Mesenchymal stem cell (in vitro differentiated cells and primary cell): ENCODE results near the gene DAD1. TPM values are rescaled to one million over a fixed set of nuclear protein-coding genes. Genes with fewer than 3 reads are reported as not detected.
"Not testable (repeated sequence)": the region's sequence is repeated elsewhere in the genome, so short reads cannot be mapped to it uniquely, and the experiment has no call there.

Source experiments
- DNase-seq: peaks from one replicate; pipeline ENCODE4 v3.0.0-alpha.2; 2013
- H2AFZ ChIP-seq: one replicate; pipeline ENCODE4 v1.6.1; 2013; ENCODE audit warnings: low read depth, mild to moderate bottlenecking, control low read depth, inconsistent platforms, low read length, moderate library complexity
- H2AK5ac ChIP-seq: 2 replicates; pipeline ENCODE4 v1.6.1; 2013; ENCODE audit warnings: low read length, moderate library complexity, mild to moderate bottlenecking, inconsistent platforms; ENCODE audit not compliant: severe bottlenecking
- H2BK120ac ChIP-seq: one replicate; pipeline ENCODE4 v1.6.1; 2013; ENCODE audit warnings: low read depth, mild to moderate bottlenecking, inconsistent platforms, low read length, moderate library complexity
- H2BK12ac ChIP-seq, 2 experiments: one replicate each; pipeline ENCODE4 v1.6.1; 2013; ENCODE audit warnings: inconsistent platforms in 2 of 2, low read length in 2 of 2, mild to moderate bottlenecking in 2 of 2, moderate library complexity in 2 of 2, control low read depth in 1 of 2
- H2BK15ac ChIP-seq: one replicate; pipeline ENCODE4 v1.6.1; 2013; ENCODE audit warnings: mild to moderate bottlenecking, low read depth, inconsistent platforms; ENCODE audit not compliant: poor library complexity, severe bottlenecking
- H2BK5ac ChIP-seq: 2 replicates; pipeline ENCODE4 v1.6.1; 2013; ENCODE audit warnings: low read depth, mild to moderate bottlenecking, low read length, control low read depth, inconsistent platforms; ENCODE audit not compliant: poor library complexity, severe bottlenecking
- H3K14ac ChIP-seq, 2 experiments: one replicate each; pipeline ENCODE4 v1.6.1; 2013; ENCODE audit warnings: inconsistent platforms in 2 of 2, low read length in 2 of 2, control low read depth in 1 of 2, mild to moderate bottlenecking in 1 of 2, moderate library complexity in 1 of 2
- H3K18ac ChIP-seq, 2 experiments: one replicate each; pipeline ENCODE4 v1.6.1; 2013; ENCODE audit warnings: inconsistent platforms in 2 of 2, low read length in 2 of 2, control low read depth in 1 of 2, low read depth in 1 of 2, mild to moderate bottlenecking in 1 of 2
- H3K23ac ChIP-seq, 2 experiments: one replicate each; pipeline ENCODE4 v1.6.1; 2013; ENCODE audit warnings: inconsistent platforms in 2 of 2, low read length in 2 of 2, mild to moderate bottlenecking in 2 of 2, moderate library complexity in 2 of 2, control low read depth in 1 of 2
- H3K27ac ChIP-seq: 2 replicates; pipeline ENCODE4 v1.5.1; 2013; ENCODE audit warnings: mild to moderate bottlenecking, moderate library complexity, low read length, control low read depth, inconsistent platforms; ENCODE audit not compliant: poor library complexity, severe bottlenecking
- H3K27me3 ChIP-seq, 2 experiments: 2 replicates each; pipeline versions ENCODE4 v1.6.1 to v1.7.0; 2013; ENCODE audit warnings: low read length in 2 of 2, mild to moderate bottlenecking in 2 of 2, moderate library complexity in 2 of 2, control low read depth in 1 of 2, inconsistent platforms in 1 of 2; ENCODE audit not compliant: control insufficient read depth in 1 of 2, insufficient read depth in 1 of 2
- H3K36me3 ChIP-seq, 2 experiments: 2 replicates each; pipeline versions ENCODE4 v1.6.1 to v1.7.0; 2013; ENCODE audit warnings: low read length in 2 of 2, control low read depth in 1 of 2, inconsistent platforms in 1 of 2, low read depth in 1 of 2, mild to moderate bottlenecking in 1 of 2; ENCODE audit not compliant: insufficient read depth in 2 of 2, control insufficient read depth in 1 of 2
- H3K4ac ChIP-seq, 2 experiments: one replicate each; pipeline ENCODE4 v1.6.1; 2013; ENCODE audit warnings: inconsistent platforms in 2 of 2, low read length in 2 of 2, mild to moderate bottlenecking in 2 of 2, moderate library complexity in 2 of 2, control low read depth in 1 of 2, low read depth in 1 of 2
- H3K4me1 ChIP-seq: 2 replicates; pipeline ENCODE4 v1.6.1; 2013; ENCODE audit warnings: low read depth, low read length, control low read depth; ENCODE audit not compliant: control insufficient read depth, insufficient read depth
- H3K4me2 ChIP-seq: 2 replicates; pipeline ENCODE4 v1.6.1; 2013; ENCODE audit warnings: low read length, mild to moderate bottlenecking, inconsistent platforms; ENCODE audit not compliant: poor library complexity, severe bottlenecking
- H3K4me3 ChIP-seq, 2 experiments: 2 replicates each; pipeline versions ENCODE4 v1.5.1 to v1.7.0; 2013; ENCODE audit warnings: low read length in 2 of 2, mild to moderate bottlenecking in 2 of 2, control low read depth in 1 of 2, low read depth in 1 of 2; ENCODE audit not compliant: insufficient read depth in 1 of 2
- H3K79me1 ChIP-seq: replicated peaks from 2 replicates; pipeline ENCODE4 v1.6.1; 2013; ENCODE audit warnings: mild to moderate bottlenecking, control low read depth, low read length, inconsistent platforms; ENCODE audit not compliant: poor library complexity, severe bottlenecking
- H3K9ac ChIP-seq: 2 replicates; pipeline ENCODE4 v1.7.0; 2013; ENCODE audit warnings: mild to moderate bottlenecking, low read length, moderate library complexity
- H3K9me3 ChIP-seq: 2 replicates; pipeline ENCODE4 v1.7.0; 2013; ENCODE audit warnings: mild to moderate bottlenecking, low read length; ENCODE audit not compliant: control insufficient read depth
- H4K8ac ChIP-seq: one replicate; pipeline ENCODE4 v1.6.1; 2013; ENCODE audit warnings: inconsistent platforms, mild to moderate bottlenecking, low read length, moderate library complexity
- H4K91ac ChIP-seq: one replicate; pipeline ENCODE4 v1.6.1; 2013; ENCODE audit warnings: mild to moderate bottlenecking, low read length, inconsistent platforms
- WGBS: methylation state at CpG from one replicate; pipeline ENCODE4 v1.1.7; 2013; ENCODE audit warnings: mixed read lengths; 5-methylcytosine and 5-hydroxymethylcytosine counted together
- polyA plus RNA-seq, 2 experiments: library from polyadenylated mRNA; stranded (reverse); fragments of 200-250 nt; gene quantifications; one replicate each; pipeline ENCODE4 v1.2.3, GENCODE V29; 2013

Gene DAD1
- 348 TPM for polyA plus RNA-seq (2013, experiment 1 of 2)
- 351 TPM for polyA plus RNA-seq (2013, experiment 2 of 2)

GRCh38 chr14:22589096-22589839 lies at the start of gene DAD1:
TSS of gene DAD1 (minus strand) at chr14:22589224. CDS start at chr14:22589157, 67 bp downstream.
- peak within 1 kb of the TSS in 1 of 2 experiments; percentile 97 for H3K23ac ChIP-seq
- H3K4me3 ChIP-seq = peak within 1 kb of the TSS; percentile 93 to 96
- H3K27ac ChIP-seq = peak within 1 kb of the TSS; percentile 92
- H2BK120ac ChIP-seq = peak within 1 kb of the TSS; percentile 71
- peak within 1 kb of the TSS; percentile 75 to 90 for H3K18ac ChIP-seq
- H3K14ac ChIP-seq = peak within 1 kb of the TSS in 1 of 2 experiments; percentile 49
- peaks cover 7% of the 10 kb centered on the region for H3K4me1 ChIP-seq
- peak within 1 kb of the TSS; percentile 94 for H4K8ac ChIP-seq
- H3K4ac ChIP-seq = peak within 1 kb of the TSS; percentile 38 to 83
- peak within 1 kb of the TSS; percentile 48 for H2BK5ac ChIP-seq
- H3K79me1 ChIP-seq = no peaks in the 10 kb centered on the region
- no peak within 1 kb of the TSS for H4K91ac ChIP-seq
- H2BK15ac ChIP-seq = peak within 1 kb of the TSS; percentile 61
- H2BK12ac ChIP-seq = no peak within 1 kb of the TSS
- peak within 1 kb of the TSS; percentile 99 for H3K9ac ChIP-seq
- H3K4me2 ChIP-seq = peak within 1 kb of the TSS; percentile 85
- H3K9me3 ChIP-seq = no peaks in the 10 kb centered on the region
- DNase-seq = peak; percentile 100
- peaks cover under 1 to 12% of the 10 kb centered on the region in 2 experiments for H3K36me3 ChIP-seq
- H3K27me3 ChIP-seq = peaks cover 0 to 18% of the 10 kb centered on the region in 2 experiments
- under 1% methylated on average over 39 of the region's 44 CpGs for WGBS
- peak within 1 kb of the TSS; percentile 66 for H2AFZ ChIP-seq
- peak within 1 kb of the TSS; percentile 77 for H2AK5ac ChIP-seq

- H2BK120ac ChIP-seq, H3K23ac ChIP-seq, H2AK5ac ChIP-seq, H3K9ac ChIP-seq, H3K14ac ChIP-seq, H3K4ac ChIP-seq, H2BK15ac ChIP-seq, H3K36me3 ChIP-seq, H3K27me3 ChIP-seq, H2AFZ ChIP-seq, H3K4me3 ChIP-seq, H3K9me3 ChIP-seq, H2BK12ac ChIP-seq, H3K4me1 ChIP-seq, H4K8ac ChIP-seq, H3K18ac ChIP-seq, H3K79me1 ChIP-seq, H4K91ac ChIP-seq, H2BK5ac ChIP-seq, H3K4me2 ChIP-seq, DNase-seq, H3K27ac ChIP-seq: not testable (repeated sequence)
- WGBS = no CpG with 5 or more reads among the region's 1 CpG
Measured at GRCh38 chr14:22635980-22636379, 47.0 kb upstream of the DAD1 start.

GRCh38 chr14:22634233-22634900 lies 45.3 kb upstream of the DAD1 start:
- no peak overlapping the region for H2BK12ac ChIP-seq
- no peak overlapping the region for H2BK15ac ChIP-seq
- no peak overlapping the region for H2BK120ac ChIP-seq
- H3K4me3 ChIP-seq = no peak overlapping the region
- no peaks in the 10 kb centered on the region for H3K36me3 ChIP-seq
- no peak overlapping the region for H2AFZ ChIP-seq
- no peak for DNase-seq
- H2BK5ac ChIP-seq = no peak overlapping the region
- H3K18ac ChIP-seq = no peak overlapping the region
- H3K4me2 ChIP-seq = no peak overlapping the region
- WGBS = 87% methylated on average over 8 of the region's 8 CpGs
- no peaks in the 10 kb centered on the region for H3K79me1 ChIP-seq
- no peak overlapping the region for H3K4ac ChIP-seq
- no peak overlapping the region for H4K91ac ChIP-seq
- no peak overlapping the region for H3K14ac ChIP-seq
- no peak overlapping the region for H4K8ac ChIP-seq
- no peak overlapping the region for H3K27ac ChIP-seq
- H3K9me3 ChIP-seq = no peaks in the 10 kb centered on the region
- no peak overlapping the region for H3K9ac ChIP-seq
- H3K27me3 ChIP-seq = peaks cover 0 to 4% of the 10 kb centered on the region in 2 experiments
- H3K4me1 ChIP-seq = no peaks in the 10 kb centered on the region
- no peak overlapping the region for H2AK5ac ChIP-seq
- H3K23ac ChIP-seq = no peak overlapping the region

DNA sequence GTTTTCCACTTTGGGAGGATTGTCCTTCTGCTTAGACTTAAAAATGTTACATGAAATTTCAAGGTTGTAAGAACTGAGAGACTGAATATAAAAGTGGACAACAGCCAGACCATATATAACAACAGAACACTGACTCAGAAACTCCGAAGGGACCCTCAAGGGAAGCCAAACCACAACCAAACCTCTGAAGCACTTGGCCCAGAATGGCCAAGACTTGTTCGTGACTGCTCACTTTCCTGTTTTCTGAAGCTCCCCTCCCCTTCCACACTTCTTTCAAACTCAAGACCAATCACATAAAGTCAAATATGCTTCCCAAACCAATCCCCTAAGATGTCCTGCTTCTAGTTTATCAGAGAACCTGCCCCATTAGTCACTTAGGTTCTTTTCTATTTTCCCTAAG lies 41.5 kb upstream of the DAD1 start:
- WGBS = 82% methylated on average over 2 of the region's 2 CpGs
- DNase-seq = no peak
- Histone ChIP-seq H3K4me2 (no peak overlapping the region), H3K27ac (no peak overlapping the region), H3K23ac (no peak overlapping the region), H3K4ac (no peak overlapping the region), H3K9me3 (no peaks in the 10 kb centered on the region), H3K18ac (no peak overlapping the region), H3K14ac (no peak overlapping the region), H3K36me3 (no peaks in the 10 kb centered on the region), H2BK12ac (no peak overlapping the region), H3K4me1 (no peaks in the 10 kb centered on the region), H4K8ac (no peak overlapping the region), H3K4me3 (no peak overlapping the region), H3K79me1 (no peaks in the 10 kb centered on the region), H2AFZ (no peak overlapping the region), H3K9ac (no peak overlapping the region), H2BK120ac (no peak overlapping the region), H2BK5ac (no peak overlapping the region), H2BK15ac (no peak overlapping the region), H4K91ac (no peak overlapping the region), H3K27me3 (peaks cover 0 to 4% of the 10 kb centered on the region in 2 experiments), H2AK5ac (no peak overlapping the region)
